Activated T-cell treated with anti-CD3 and anti-CD28 coated beads for 1 hour (primary cell): ENCODE data around the gene LRPPRC.

Experiments used
- DNase-seq: peaks from one replicate; pipeline ENCODE4 v3.0.0-alpha.2; 2020; ENCODE audit warnings: low read depth

LRPPRC gene

GRCh38 chr2:43906448-43907109, 89.2 kb downstream of the LRPPRC start:
- no peak for DNase-seq

- DNase-seq = no peak
Observed at GRCh38 chr2:43905871-43906270, 89.9 kb downstream of the LRPPRC start.

- DNase-seq = no peak
Observed at GRCh38 chr2:43905371-43905803, 90.4 kb downstream of the LRPPRC start.

GRCh38 chr2:43899589-43899988, 96.2 kb downstream of the LRPPRC start:
- no peak for DNase-seq

GRCh38 chr2:43898838-43899346, 96.9 kb downstream of the LRPPRC start:
- no peak for DNase-seq

- no peak for DNase-seq
Observed at GRCh38 chr2:43898134-43898837, 97.5 kb downstream of the LRPPRC start.

- no peak for DNase-seq
Observed at GRCh38 chr2:43897492-43897891, 98.3 kb downstream of the LRPPRC start.

GRCh38 chr2:43896906-43897305, 98.9 kb downstream of the LRPPRC start:
- no peak for DNase-seq

- DNase-seq = no peak
Observed at GRCh38 chr2:43894743-43895142, 101.0 kb downstream of the LRPPRC start.

GRCh38 chr2:43890855-43891254, 104.9 kb downstream of the LRPPRC start:
- DNase-seq = no peak

- DNase-seq = no peak
Observed at GRCh38 chr2:43889416-43889815, 106.4 kb downstream of the LRPPRC start.

- no peak for DNase-seq
Observed at GRCh38 chr2:43887176-43887575, 108.6 kb downstream of the LRPPRC start.

- DNase-seq = no peak
Observed at GRCh38 chr2:43885132-43885632, 110.6 kb downstream of the LRPPRC start.

GRCh38 chr2:43884689-43885088, 111.1 kb downstream of the LRPPRC start:
- no peak for DNase-seq

GRCh38 chr2:43882312-43882711, 113.5 kb downstream of the LRPPRC start:
- DNase-seq = no peak

GRCh38 chr2:43880952-43881351, 114.8 kb downstream of the LRPPRC start:
- no peak for DNase-seq

GRCh38 chr2:43880471-43880870, 115.3 kb downstream of the LRPPRC start:
- no peak for DNase-seq

GRCh38 chr2:43879261-43879660, 116.5 kb downstream of the LRPPRC start:
- DNase-seq = no peak

- peak; percentile 41 for DNase-seq
Observed at GRCh38 chr2:43877782-43878464, 117.9 kb downstream of the LRPPRC start.

- DNase-seq = no peak
Observed at GRCh38 chr2:43874776-43875451, 120.9 kb downstream of the LRPPRC start.

GRCh38 chr2:43872151-43872550, 123.6 kb downstream of the LRPPRC start:
- DNase-seq = no peak

GRCh38 chr2:43855292-43855691, 140.5 kb downstream of the LRPPRC start:
- no peak for DNase-seq
